ENCODE data around the gene SUSD4.

DNA sequence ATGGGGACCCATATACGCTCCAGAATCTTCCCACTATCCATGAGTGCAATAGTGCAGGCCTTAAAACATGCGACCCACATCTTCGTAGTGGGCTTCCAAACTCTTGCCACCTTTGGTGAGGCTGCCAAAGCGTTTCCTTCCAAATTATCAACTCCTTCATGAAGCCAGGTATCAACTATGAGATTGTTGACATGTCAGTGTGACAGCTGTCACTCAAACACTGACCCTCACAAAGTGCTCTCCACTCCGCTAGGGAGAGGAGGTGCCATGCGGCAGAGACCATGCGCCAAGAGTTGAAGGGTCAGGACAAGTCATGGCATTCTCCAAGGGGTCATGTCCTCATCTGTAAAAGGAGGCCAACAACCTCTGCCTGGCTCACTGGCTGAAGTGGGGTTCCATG is 103.3 kb downstream of the SUSD4 start:
- TF ChIP-seq POLR2A (IDR thresholded peaks at IDR 0.05): no peak
- TF ChIP-seq, protein P1, sequence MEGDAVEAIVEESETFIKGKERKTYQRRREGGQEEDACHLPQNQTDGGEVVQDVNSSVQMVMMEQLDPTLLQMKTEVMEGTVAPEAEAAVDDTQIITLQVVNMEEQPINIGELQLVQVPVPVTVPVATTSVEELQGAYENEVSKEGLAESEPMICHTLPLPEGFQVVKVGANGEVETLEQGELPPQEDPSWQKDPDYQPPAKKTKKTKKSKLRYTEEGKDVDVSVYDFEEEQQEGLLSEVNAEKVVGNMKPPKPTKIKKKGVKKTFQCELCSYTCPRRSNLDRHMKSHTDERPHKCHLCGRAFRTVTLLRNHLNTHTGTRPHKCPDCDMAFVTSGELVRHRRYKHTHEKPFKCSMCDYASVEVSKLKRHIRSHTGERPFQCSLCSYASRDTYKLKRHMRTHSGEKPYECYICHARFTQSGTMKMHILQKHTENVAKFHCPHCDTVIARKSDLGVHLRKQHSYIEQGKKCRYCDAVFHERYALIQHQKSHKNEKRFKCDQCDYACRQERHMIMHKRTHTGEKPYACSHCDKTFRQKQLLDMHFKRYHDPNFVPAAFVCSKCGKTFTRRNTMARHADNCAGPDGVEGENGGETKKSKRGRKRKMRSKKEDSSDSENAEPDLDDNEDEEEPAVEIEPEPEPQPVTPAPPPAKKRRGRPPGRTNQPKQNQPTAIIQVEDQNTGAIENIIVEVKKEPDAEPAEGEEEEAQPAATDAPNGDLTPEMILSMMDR (IDR thresholded peaks at IDR 0.05): no peak

Data from adrenal gland (tissue), 5 donors.